ENCODE results near the gene ATP11A. TPM values are rescaled to one million over a fixed set of nuclear protein-coding genes. Genes with fewer than 3 reads are reported as not detected.
"Not testable (repeated sequence)": the region's sequence is repeated elsewhere in the genome, so short reads cannot be mapped to it uniquely, and the experiment has no call there.

Gene ATP11A
- total RNA-seq, 1 donor from 2014 or later: 16.7 TPM

GRCh38 chr13:112800057-112800456, 110.2 kb downstream of the ATP11A start:
- no peak for ATAC-seq

- not testable (repeated sequence) for ATAC-seq
Observed at GRCh38 chr13:112800807-112801206, 111.0 kb downstream of the ATP11A start.

GRCh38 chr13:112802802-112803195, 113.0 kb downstream of the ATP11A start:
- no peak for ATAC-seq

GRCh38 chr13:112803422-112803821, 113.6 kb downstream of the ATP11A start:
- ATAC-seq: no peak

GRCh38 chr13:112804374-112804773, 114.5 kb downstream of the ATP11A start:
- no peak for ATAC-seq

GRCh38 chr13:112806739-112807652, 117.2 kb downstream of the ATP11A start:
- no peak for ATAC-seq

- ATAC-seq: no peak
Observed at GRCh38 chr13:112807653-112808376, 118.0 kb downstream of the ATP11A start.

- no peak for ATAC-seq
Observed at GRCh38 chr13:112808377-112809140, 118.7 kb downstream of the ATP11A start.

GRCh38 chr13:112809332-112810315, 119.8 kb downstream of the ATP11A start:
- ATAC-seq: no peak

GRCh38 chr13:112810608-112811007, 120.8 kb downstream of the ATP11A start:
- no peak for ATAC-seq

- no peak for ATAC-seq
Observed at GRCh38 chr13:112812306-112813055, 122.6 kb downstream of the ATP11A start.

- no peak for ATAC-seq
Observed at GRCh38 chr13:112813552-112813951, 123.7 kb downstream of the ATP11A start.

- ATAC-seq: no peak
Observed at GRCh38 chr13:112814905-112815585, 125.2 kb downstream of the ATP11A start.

- ATAC-seq: no peak
Observed at GRCh38 chr13:112815871-112816270, 126.0 kb downstream of the ATP11A start.

- ATAC-seq: no peak
Observed at GRCh38 chr13:112818040-112818697, 128.3 kb downstream of the ATP11A start.

- no peak for ATAC-seq
Observed at GRCh38 chr13:112818698-112819045, 128.8 kb downstream of the ATP11A start.

GRCh38 chr13:112819111-112819510, 129.3 kb downstream of the ATP11A start:
- ATAC-seq: no peak

- ATAC-seq: no peak
Observed at GRCh38 chr13:112819816-112820215, 130.0 kb downstream of the ATP11A start.

GRCh38 chr13:112820318-112820717, 130.5 kb downstream of the ATP11A start:
- no peak for ATAC-seq

Data from esophagus mucosa (tissue), 1 donor.